D721Med (cell line): Measurements from ENCODE around the gene GPHN.
"Not testable (repeated sequence)": the region's sequence is repeated elsewhere in the genome, so short reads cannot be mapped to it uniquely, and the experiment has no call there.

Experiments used
- DNase-seq: peaks from one replicate; pipeline ENCODE4 v3.0.0; 2011; ENCODE audit warnings: low spot score; ENCODE audit not compliant: insufficient read length
- FAIRE-seq: peaks from 2 replicates; lab custom pipeline; 2011; peaks lifted over from hg19 to GRCh38; lab: Jason Lieb, UNC
- TF ChIP-seq, protein P1 (sequence below): IDR thresholded peaks from 2 replicates; pipeline ENCODE4 v1.5.1; 2012; ENCODE audit warnings: mild to moderate bottlenecking, control low read depth; ENCODE audit not compliant: insufficient read depth; ENCODE audit errors: missing control alignments

GPHN gene

DNA sequence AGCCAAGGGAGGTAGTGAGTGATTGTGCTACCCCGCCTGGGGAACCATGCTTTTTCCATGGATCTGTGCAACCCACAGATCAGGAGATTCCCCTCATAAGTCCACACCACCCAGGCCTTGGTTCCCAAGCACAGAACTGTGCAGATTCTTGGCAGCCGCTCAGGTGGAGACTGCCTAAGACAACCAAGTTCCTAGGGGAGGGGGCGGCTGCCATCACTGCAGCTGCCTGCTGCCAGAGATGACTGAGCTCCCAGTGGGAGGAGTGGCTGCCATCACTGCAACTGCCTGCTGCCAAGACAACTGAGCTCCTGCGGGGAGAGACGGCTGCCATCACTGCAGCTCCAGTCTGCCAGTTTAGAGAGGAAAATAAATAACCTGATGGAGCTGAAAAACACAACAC, 542.9 kb downstream of the GPHN start:
- TF ChIP-seq, protein P1, sequence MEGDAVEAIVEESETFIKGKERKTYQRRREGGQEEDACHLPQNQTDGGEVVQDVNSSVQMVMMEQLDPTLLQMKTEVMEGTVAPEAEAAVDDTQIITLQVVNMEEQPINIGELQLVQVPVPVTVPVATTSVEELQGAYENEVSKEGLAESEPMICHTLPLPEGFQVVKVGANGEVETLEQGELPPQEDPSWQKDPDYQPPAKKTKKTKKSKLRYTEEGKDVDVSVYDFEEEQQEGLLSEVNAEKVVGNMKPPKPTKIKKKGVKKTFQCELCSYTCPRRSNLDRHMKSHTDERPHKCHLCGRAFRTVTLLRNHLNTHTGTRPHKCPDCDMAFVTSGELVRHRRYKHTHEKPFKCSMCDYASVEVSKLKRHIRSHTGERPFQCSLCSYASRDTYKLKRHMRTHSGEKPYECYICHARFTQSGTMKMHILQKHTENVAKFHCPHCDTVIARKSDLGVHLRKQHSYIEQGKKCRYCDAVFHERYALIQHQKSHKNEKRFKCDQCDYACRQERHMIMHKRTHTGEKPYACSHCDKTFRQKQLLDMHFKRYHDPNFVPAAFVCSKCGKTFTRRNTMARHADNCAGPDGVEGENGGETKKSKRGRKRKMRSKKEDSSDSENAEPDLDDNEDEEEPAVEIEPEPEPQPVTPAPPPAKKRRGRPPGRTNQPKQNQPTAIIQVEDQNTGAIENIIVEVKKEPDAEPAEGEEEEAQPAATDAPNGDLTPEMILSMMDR: no peak
- DNase-seq (no peak), FAIRE-seq (no peak)

DNA sequence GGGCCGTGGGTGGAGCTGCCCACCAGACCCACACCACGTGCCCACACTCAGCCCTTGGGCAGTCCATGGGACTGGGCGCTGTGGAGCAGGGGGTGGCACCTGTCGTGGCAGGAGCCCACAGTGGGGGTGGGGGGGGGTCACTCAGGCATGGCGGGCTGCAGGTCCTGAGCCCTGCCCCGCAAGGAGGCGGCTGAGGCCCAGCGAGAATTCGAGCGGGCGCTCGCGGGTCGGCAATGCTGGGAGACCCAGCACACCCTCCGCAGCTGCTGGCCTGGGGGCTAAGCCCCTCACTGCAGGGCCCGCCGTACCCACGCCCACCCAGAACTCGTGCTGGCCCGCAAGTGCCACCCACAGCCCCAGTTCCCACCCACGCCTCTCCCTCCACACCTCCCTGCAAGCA, 548.7 kb downstream of the GPHN start:
- FAIRE-seq (no peak), DNase-seq (no peak)
- TF ChIP-seq, protein P1: no peak

DNA sequence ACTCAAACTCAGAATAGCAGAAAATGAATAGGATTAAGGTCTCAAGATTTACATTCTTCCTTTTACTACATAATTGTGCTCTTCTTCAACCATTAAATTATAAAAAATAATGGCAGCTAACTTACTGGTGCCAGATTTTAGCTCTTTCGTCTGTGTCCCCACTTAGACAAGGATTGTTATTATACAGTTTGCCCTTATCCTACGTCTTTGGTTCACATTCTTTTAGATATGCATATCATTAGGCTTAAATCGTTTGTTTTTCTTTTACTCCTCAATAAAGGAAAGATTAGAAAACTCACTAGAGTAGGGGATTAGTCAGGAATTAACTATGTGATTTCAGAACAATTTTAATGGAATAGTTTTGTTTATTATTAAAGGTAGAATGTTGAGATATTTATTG, 551.6 kb downstream of the GPHN start:
- TF ChIP-seq, protein P1: no peak
- FAIRE-seq (no peak), DNase-seq (no peak)

DNA sequence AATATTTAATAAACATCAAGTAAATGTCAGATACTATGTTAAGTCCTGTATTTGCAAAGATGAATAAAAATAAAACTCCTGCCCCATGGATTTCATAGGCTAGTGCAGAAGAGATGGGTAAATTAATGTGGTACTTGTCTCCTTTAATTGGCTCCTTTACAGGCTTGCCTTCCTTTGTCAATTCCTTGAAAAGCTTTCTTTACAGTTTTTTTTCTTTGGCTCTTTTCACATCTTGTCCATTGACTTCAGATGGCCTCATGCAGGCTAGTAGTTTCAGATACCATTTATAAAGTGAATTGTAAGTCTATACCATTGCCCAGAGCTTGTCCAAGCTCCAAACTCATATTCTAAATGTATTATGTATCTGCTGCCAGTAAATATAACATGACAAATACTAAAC, 552.6 kb downstream of the GPHN start:
- no peak for FAIRE-seq
- TF ChIP-seq, protein P1: no peak
- DNase-seq: no peak

DNA sequence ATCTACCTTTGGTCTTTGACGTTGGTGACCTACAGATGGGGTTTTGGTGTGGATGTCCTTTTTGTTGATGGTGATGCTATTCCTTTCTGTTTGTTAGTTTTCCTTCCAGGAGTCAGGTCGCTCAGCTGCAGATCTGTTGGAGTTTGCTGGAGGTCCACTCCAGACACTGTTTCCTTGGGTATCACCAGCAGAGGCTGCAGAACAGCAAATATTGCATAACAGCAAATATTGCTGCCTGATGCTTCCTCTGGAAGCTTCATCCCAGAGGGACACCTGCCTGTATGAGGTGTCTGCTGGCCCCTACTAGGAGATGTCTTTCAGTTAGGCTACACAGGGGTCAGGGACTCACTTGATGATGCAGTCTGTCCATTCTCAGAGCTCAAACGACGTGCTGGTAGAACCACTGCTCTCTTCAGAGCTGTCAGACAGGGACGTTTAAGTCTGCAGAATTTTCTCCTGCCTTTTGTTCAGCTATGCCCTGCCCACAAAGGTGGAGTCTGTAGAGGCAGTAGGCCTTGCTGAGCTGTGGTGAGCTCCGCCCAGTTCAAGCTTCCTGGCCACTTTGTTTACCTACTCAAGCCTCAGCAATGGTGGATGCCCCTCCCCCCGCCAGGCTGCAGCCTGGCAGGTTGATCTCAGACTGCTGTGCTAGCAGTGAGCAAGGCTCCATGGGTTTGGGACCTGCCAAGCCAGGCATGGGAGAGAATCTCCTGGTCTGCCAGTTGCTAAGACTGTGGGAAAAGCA, 559.3 kb downstream of the GPHN start:
- FAIRE-seq: not testable (repeated sequence)

DNA sequence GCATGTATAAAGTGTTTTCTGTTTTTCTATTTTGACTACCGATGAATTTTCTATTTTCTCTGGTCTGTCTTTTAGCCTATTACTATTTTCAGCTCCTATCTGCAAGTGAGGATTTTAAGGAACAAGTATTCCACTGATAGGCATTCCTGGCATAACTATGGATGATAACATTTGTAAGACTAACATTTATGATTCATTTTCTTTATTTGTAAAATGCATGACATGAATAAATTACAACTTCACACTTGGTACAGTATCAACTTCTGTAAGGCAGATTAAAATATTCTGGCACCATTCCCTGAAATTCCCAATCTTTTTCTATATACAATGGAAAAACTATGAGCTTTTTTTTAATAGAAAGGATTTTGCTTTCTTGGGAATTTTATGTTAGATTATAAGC, 560.3 kb downstream of the GPHN start:
- TF ChIP-seq, protein P1: no peak
- FAIRE-seq (no peak), DNase-seq (no peak)

More for the DNA sequence above, 559.3 kb downstream of the GPHN start:
- not testable (repeated sequence) for DNase-seq

DNA sequence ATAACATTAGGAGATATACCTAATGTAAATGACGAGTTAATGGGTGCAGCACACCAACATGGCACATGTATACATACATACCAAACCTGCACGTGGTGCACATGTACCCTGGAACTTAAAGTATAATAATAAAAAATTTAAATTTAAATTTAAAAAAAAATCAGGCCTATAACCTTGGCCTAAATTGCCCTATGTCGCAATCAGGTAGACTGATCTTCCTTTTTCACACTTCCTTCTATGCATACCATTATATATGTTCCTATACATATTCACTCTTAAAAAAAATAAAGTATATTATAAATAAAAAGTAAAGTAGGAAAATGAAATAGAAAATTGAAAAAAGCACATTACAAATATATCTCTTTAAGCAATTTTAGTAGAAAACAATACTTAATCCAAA, 563.6 kb downstream of the GPHN start:
- DNase-seq (no peak), FAIRE-seq (no peak)
- TF ChIP-seq, protein P1: no peak
